CD4-positive, alpha-beta T cell treated with Interferon gamma for 1 hour (primary cell): ENCODE data around the gene GUCY2D.
A peak's percentile ranks its signal among the peaks of the same experiment; 100 is the strongest.
"Not testable (repeated sequence)": the region's sequence is repeated elsewhere in the genome, so short reads cannot be mapped to it uniquely, and the experiment has no call there.

ENCODE experiments used
- DNase-seq: peaks from one replicate; pipeline ENCODE4 v3.0.0-alpha.2; 2020

The GUCY2D gene

DNA sequence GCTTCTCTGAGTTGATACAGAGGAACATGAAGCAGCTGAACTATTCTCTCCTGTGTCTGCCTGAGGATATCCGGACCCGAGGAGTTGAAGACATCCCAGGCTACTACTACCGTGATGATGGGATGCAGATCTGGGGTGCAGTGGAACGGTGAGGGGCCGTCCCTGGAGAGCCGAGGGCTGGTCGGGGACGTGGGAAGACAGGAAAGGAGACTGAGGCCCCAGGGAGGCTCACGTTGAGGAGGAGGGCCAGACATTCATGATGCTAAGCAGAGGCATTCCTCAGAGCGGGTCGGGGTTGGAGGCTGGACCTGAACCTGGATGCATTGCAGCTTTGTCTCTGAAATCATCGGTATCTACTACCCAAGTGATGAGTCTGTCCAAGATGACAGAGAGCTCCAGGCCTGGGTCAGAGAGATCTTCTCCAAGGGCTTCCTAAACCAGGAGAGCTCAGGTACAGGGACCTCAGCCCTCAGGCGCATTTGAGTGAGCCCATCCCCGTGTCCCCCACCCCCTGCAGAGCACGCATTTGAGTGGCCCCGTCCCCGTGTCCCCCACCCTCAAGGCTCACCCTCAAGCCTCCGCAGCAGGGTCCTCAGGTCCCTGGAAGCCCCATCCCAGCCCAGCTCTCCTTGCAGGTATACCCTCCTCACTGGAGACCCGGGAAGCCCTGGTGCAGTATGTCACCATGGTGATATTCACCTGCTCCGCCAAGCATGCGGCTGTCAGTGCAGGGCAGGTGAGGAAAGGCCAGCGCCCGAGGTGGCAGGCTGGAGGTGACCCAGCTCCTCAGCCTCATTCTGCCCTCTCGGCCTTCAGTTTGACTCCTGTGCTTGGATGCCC, 44.7 kb downstream of the GUCY2D start:
- DNase-seq, result no peak

DNA sequence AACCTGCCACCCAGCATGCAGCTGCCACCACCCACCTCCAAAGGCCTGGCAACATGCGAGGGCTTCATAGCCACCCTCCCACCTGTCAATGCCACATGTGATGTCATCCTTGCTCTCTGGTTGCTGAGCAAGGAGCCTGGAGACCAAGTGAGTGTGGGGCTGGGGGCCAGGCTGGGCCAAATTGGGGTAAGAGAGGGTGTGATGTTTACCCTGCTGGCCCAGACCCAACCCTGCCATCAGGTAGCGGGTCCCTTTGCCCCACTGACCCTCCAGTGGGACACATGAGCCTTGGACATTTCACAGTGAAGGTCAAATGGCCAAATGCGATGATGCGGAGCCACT, 45.3 kb downstream of the GUCY2D start:
- no peak for DNase-seq

DNA sequence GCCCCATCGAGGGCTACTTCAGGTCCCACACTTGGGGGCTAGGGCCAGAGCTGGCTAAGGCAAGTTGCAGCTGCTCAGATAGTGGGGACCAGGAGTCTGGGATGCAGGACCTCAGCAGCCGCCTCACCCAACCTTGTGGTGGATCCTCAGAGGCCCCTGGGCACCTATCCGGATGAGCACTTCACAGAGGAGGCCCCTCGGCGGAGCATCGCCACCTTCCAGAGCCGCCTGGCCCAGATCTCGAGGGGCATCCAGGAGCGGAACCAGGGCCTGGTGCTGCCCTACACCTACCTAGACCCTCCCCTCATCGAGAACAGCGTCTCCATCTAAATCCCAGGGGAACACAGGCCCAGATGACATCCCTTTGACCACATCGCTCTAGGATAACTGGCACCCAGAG, 45.8 kb downstream of the GUCY2D start:
- no peak for DNase-seq

DNA sequence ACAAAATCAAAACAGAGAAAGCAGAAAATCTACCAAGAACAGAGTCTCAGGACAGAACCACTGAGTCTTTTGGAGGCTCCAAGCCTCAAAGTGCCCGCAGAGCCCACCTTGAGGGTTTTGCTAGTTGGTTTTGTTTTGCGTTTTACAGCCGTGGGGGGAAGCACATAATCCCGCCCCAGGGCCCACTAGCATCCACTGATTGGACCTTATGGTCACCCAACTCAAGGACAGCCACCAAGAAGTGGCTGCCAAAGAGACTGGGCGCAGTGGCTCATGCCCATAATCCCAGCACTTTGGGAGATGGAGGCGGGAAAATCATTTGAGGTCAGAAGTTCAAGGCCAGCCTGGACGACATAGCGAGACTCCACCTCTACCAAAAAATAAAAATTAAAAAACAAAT, 46.3 kb downstream of the GUCY2D start:
- DNase-seq, result no peak

DNA sequence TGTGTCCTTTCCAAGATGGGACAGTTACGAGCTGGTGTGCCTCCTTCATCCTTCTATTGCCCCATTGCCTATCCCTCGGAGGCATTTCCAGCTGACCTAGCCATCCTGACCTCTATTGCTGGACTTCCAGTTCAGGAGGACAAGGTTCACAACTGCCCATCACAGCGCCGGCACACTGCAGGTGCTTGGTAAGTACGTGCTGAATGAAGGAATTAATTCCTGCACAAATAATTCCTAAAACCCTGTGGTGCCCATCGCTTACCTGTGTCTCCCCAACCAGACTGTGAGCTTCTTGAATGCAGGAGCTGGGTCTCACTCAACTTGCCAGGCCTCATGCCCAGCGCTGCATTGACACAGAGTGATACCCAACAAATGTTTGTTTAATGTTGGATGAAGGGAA, 49.4 kb downstream of the GUCY2D start:
- DNase-seq, result no peak

DNA sequence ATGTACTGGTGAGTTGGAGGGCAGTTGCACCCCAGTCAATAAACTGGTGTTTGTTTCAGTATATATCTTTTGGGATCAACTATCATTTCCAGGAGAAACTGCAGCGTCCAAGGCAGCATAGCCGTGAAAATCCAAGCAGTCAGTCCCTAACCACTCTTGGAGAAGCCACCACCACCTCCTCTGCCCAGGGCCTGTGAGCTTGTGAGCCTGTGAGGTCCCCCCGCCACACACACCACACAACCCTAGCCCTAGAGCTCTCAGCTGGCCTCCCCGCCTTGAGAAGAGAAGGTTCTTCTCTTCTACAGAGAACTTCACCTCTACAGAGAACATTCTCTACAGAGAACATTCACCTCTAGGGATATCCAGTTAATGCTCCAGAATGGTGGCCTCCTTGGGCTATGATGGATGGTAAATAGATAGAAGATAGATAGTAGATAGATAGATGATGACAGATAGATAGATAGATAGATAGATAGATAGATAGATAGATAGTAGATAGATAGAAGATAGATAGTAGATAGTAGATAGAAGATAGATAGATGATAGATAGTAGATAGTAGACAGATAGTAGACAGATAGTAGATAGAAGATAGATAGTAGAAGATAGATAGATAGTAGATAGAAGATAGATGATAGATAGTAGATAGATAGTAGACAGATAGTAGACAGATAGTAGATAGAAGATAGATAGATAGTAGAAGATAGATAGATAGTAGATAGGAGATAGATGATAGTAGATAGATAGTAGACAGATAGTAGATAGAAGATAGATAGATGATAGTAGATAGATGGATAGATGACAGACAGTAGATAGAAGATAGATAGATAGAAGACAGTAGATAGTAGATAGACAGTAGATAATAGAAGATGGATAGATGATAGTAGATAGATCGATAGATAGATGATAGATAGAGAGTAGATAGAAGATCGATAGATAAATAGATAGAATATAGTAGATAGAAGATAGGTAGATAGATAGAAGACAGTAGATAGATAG, 50.1 kb downstream of the GUCY2D start:
- no peak for DNase-seq

DNA sequence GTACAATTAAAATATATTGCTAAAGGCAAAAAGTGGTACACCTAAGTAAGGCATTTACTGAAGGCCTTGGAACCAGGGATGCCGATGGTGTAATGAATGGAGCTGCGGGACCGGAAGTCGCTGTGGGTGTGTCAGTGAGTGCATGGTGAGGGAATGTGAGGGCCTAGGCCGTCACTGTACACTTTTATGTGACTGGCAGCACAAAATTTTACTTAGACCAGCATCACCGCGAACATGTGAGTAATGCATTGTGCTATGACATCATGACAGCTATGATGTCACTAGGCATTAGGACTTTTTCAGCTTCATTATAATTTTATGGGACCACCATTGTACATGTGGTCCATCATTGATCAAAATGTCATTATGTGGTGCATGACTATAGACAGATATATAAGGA, 51.2 kb downstream of the GUCY2D start:
- no peak for DNase-seq

DNA sequence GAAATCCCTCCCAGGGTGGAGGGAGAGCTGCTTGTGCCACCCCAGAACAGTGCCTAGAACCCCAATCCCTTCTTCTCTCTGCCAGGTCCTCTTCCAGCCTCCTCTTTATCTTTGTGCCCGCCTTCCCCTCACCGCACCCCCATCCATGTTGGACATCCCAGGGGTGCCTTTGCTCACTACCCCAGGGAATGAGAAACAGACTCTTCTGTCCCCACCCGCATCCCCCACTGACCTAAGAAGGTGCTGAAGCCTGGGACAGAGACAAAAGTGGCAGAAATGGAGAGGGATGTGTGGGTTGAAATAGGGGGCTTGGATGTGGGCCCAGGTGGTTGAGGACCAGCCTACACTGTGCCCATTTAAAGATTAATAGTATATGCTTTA, 53.4 kb downstream of the GUCY2D start:
- DNase-seq, result no peak

DNA sequence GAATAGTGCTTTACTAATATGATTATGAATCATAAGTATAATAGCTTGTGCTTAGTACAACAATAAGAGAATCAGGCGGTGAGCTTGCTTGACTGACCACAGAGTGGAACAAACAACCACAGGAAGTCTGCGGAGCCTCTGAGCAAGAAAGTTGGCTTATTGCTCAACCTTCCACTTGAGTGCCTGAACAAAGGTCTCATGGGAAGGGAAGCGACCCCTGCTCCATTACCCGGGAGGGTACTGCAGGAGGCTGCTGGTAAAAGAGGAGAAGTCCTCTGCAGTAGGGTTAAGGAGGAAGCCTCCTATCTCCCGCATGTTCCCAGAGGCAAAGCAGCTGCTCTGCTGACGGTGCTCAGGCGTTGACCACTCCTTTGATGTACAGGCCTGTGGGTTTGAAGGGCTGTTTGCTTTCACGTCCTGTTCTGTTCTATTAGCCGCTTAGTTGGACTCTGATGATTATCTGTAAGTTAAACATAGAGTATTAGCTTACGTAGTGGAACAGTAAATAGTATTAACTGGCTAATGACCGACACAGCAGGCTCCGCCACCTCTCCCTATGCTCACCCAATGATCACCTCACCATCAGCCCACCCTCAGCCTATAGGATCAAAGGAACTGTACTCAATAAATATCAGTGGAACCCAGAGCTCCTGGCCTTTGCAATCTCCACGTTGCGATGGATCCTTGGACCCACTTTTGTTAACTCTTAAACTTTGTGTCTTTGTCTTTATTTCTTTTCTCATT, 54.0 kb downstream of the GUCY2D start:
- peak; percentile 54 for DNase-seq

DNA sequence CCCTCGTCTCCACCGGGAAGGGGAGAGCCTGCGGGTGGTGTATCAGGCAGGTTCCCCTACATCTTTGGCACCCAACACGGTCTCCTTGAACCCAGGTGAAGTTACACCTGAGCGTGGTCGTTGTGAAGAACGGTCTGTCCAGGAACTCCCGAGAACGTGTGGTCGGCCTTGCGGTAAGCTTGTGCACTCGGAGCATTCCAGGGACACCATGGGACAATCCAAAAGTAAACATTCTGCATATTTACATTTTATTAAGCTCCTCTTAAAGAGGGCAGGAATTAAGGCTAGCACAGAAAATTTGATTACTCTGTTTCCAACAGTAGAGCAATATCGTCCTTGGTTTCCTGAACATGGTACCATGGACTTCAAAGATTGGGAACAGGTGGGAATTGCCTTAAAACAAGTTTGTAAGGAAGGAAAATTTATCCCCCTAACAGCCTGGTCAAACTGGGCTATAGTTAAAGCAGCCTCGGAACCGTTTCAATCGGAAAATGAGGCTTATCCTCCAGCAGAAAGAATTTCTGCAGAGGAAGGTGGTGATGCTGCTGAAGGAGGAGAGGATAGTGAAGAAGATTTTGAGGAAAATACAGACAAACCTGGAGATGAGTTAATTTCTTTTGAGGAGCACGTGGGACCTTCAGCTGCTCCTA, 54.7 kb downstream of the GUCY2D start:
- no peak for DNase-seq

DNA sequence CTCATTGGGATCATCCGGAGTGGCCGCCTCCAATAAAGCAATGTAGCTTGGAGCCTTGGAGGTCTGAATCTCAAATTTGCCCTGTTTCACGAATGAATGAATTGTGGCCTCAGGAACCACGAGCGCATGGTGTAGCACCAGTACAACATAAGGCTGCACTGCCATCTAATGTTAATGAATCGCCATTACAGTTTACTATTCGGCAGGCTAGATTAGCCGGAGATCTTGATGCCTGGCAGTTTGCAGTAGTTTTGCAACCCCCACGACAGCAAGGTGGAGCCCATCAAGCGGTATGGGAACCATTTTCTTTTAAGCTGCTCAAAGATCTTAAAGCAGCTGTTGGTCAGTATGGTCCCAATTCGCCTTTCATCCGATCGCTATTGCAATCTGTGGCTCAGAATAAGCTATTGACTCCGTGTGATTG, 55.3 kb downstream of the GUCY2D start:
- DNase-seq, result peak; percentile 56

DNA sequence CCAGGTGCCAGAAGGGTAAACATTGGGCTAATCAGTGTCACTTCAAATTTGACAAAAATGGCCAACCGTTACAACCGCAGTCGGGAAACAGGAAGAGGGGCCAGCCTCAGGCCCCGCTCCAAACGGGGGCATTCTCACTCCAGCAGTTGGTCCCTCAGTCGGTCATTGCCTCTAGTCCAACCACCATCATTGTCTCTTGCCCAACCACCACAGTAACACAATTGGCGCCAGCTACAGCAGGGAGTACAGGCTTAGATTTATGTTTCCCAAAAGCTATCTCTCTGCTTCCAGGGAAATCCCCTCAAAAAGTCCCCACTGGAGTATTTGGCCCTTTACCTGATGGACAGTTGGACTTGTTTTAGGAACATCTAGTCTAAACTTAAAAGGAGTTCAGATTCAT, 56.7 kb downstream of the GUCY2D start:
- DNase-seq, result no peak

DNA sequence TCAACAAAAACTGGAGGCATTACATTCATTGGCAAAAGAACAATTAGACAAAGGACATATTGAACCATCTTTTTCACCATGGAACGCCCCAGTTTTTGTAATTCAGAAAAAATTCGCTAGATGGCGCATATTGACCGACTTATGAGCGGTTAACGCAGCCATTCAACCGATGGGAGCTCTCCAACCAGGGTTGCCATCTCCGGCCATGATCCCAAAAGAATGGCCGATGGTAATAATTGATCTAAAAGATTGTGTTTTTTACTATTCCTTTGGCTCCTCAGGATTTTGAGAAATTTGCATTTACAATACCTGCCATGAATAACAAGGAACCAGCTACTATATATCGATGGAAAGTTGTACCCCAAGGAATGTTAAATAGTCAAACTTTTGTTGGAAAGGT, 57.9 kb downstream of the GUCY2D start:
- DNase-seq, result peak; percentile 53

DNA sequence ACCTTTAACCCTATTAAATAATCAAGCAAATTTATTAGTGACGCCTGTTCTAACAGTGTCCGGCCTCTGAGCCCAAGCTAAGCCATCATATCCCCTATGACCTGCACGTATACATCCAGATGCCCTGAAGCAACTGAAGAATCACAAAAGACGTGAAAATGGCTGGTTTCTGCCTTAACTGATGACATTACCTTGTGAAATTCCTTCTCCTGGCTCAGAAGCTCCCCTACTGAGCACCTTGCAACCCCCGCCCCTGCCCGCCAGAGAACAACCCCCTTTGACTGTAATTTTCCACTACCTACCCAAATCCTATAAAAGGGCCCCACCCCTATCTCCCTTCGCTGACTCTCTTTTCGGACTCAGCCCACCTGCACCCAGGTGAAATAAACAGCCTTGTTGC, 59.4 kb downstream of the GUCY2D start:
- not testable (repeated sequence) for DNase-seq

DNA sequence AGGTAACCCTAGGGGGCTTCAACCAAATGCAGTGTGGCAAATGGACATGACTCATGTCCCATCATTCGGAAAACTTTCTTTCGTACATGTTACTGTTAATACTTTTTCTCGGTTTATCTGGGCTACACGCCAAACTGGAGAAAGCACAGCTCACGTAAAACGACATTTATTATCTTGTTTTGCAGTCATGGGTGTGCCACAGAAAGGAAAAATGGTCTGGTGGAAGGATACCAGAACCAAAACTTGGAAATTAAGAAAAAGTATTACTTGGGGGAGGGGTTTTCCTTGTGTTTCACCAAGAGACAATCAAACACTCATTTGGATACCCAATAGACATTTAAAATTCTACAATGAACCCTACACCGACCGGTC, 60.0 kb downstream of the GUCY2D start:
- DNase-seq, result no peak

DNA sequence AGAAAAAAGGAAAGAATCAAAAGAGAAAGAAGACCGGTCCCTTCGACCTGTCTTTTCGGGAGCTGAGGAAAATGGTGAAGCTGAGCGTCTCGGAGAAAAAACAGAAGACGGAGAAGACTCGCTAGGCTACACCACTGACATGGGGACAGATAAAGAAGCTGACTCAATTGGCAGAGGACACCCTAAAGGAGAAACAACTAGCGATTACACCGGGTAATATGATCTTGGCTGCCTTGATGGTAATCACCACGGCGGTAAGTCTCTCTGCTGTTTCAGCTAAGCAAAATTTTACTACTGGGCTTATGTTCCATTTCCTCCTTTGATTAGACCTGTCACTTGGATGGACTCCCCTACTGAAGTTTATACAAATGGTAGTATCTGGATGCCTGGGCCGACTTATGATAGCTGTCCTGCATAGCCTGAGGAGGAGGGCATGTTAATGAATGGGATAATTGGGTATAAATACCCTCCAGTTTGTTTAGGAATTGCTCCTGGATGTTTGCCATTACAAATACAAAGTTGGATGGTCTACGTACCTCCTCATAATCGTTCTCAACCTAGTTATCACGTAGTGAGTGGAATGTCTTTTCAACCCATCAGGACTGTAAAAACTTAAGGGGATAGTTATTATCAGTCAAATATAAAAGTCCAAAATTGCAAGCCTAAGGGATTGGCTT, 60.5 kb downstream of the GUCY2D start:
- no peak for DNase-seq

DNA sequence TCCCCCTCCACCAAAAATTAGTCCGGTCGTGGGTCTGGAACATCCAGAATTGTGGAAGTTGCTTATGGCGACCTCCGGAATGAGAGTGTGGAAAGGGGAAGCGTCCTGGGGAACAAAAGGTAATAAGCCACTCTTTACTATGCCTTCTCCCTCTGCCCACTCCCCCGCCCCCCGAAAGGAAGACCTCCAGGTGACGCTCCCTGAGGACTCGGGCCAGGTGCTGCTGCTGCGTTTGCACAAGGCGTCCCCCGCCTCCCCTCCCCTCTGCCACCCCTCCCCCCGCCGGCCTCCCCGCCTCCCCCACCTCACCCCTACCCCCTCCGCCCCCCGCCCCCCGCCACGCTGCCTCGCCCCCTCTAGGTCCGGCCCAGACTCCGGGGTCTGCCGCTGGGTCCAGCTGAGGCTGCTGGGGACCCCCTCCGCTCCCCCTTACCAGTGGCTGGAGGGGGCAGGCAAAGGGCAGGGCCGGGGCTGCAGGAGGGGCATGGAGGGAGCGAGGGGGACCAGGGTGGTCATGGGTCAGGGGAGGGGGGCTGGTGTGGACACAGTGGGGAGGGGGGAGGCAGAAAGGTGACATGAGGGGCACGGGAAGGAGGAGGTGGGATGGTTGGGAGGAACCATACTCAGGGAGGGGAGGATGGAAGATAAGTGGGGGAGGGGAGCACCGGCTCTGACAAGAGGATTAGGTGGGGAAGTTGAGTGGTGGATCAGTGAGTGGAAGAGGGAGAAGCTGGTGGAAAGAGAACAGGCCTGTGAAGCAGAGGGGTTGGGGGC, 61.5 kb downstream of the GUCY2D start:
- no peak for DNase-seq

DNA sequence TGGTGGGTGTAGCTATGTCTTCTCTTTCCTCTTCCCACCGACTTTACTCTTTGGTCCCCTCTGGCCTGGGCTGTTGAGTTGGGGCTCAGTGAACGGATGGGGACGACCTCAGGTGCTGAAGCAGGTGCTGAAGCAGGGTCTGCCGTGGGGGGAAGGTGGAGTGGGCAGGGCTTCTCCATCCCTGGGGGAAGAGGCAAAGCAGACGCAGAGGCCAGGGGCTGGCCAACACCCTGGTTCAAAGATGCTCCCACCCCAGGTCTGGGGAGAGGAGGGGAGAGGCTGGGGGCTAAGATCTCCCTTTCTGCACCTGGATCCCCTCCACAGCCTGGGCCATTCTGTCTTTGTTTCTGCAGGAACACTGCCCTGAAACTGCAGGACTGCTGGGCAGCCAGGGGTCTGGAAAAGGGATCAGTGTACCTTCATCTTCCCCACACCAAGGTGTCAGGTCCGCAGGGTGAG, 62.2 kb downstream of the GUCY2D start:
- no peak for DNase-seq

DNA sequence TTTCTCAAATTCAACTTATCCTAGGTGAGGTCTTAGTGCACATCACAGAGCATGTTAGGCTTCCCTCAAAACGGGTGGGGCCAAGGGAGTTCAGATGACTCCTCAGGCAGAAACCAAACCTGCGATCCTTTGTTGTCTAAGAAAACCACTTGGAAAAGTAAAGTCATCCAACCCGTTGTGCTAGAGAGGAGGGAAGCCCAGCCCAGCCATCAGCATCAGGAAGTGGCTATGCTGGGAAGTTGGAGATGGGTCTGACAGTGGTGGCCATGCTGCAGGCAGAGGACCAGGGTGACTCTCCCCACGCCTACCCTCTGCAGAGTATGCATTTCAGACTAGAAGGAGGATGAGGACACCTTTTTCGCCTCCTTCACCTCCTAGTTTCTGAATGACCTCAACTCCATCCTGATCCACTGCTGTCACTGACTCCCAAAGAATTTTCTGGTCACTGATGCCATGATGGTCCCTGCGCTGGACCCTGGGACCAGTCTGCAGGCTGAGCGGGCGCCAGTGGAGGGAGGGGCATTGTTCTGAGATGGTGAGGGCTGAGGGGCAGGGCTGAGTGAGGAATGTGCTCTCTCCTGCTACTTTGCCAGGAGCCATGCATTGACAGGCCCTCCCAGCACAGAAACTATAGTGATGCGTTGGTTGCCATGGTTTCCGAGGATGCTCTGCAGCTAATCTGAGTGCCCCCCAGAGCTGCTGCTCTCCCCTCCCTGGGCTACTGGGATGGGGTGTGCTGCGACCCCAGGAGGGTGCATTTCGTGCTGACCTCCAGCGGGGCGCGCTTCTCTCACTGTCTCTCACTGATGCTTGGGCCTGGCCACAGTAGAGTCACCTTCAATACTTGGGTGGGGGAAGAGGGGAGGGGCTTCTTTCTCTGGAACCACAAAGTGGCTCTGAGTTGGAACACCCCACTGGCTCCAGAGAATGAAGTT, 64.7 kb downstream of the GUCY2D start:
- no peak for DNase-seq

DNA sequence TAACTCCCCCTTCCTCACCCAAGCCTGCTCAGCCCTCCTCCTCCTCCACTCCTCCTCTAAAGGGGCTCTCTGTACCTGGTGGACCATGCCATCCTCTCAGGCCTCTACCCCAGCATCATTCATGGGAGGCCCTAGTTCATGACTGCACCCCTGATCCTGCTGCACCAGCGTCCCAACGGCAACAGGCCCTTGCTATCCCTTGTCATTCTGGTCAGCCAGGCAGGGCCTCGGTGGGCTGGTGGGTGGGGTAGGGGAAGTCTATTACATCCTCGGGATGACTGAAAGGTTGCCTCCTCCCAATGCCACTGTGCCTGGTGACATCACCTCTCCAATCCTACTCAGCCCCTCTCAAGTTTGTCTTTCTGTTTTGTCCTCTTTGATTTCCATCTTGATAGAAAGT, 65.4 kb downstream of the GUCY2D start:
- no peak for DNase-seq
